H1 (cell line): Measurements from ENCODE around the gene AMPD3. TPM values are rescaled to one million over a fixed set of nuclear protein-coding genes. Genes with fewer than 3 reads are reported as not detected.

Experiments used
- E2F6 ChIP-seq: IDR thresholded peaks from 2 replicates; pipeline ENCODE4 v1.6.1; 2012; ENCODE audit warnings: inconsistent platforms
- polyA plus RNA-seq, 7 experiments: library from polyadenylated mRNA; depleted of rRNA in 3 of 7; stranded (reverse) in 5 of 7; unstranded in 2 of 7; fragments of >200 nt in 5 of 7; fragments of 200-250 nt in 2 of 7; gene quantifications; 1 replicate in 5 of 7; 2 replicates in 1 of 7; 4 replicates in 1 of 7; pipeline versions ENCODE4 v1.2.1 to v1.2.3, GENCODE V29; 2011 to 2013; ENCODE audit warnings: missing spikeins in 2 of 7, mixed read lengths in 2 of 7
- total RNA-seq: library from RNA; stranded (reverse); fragmentation: NEBNext Ultra II Directional; extraction: Animal tissue kit (Norgen Biotek cat#: 25700); gene quantifications from 2 replicates; pipeline ENCODE4 v1.2.1, GENCODE V29; 2021

AMPD3 gene
- total and polyA plus RNA-seq, 2 of the 8 experiments (the other 6 are each of a cell fraction or from before 2014, with no cell fraction given): 4.0 to 6.3 TPM

DNA sequence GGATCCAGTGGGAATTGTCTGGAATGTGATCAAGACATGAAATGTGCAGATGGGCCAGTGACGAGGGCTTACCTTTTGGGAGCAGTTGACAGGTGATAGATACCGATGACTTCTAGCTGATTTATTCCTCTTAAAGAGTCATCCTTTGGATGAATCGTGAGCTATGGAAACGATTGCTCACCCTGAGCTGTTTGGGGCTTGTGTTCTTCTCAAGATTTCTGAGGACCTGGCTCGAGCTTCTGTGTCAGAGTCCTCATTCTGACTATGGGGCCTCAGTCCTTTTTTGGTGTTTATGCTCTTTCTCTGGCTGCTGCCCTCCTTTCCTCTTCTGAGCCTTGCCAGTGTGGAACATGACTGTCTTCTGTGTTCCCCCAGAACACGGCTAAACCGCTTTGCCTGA lies 11.9 kb upstream of the AMPD3 start (continued):
- no peak for TF ChIP-seq E2F6
